Mesendoderm (in vitro differentiated cells): ENCODE measurements around the gene NPR3.

Source experiments
- DNase-seq: peaks from one replicate; pipeline ENCODE4 v3.0.0; 2013
- H2AK5ac ChIP-seq: 2 replicates; pipeline ENCODE4 v1.6.1; 2013; ENCODE audit warnings: low read length, inconsistent platforms
- H2BK120ac ChIP-seq: 2 replicates; pipeline ENCODE4 v1.6.1; 2013; ENCODE audit warnings: low read depth, mild to moderate bottlenecking, low read length, moderate library complexity, mixed read lengths
- H2BK15ac ChIP-seq: replicated peaks from 2 replicates; pipeline ENCODE4 v1.6.1; 2013; ENCODE audit warnings: low read depth, mild to moderate bottlenecking, moderate library complexity
- H2BK5ac ChIP-seq: 2 replicates; pipeline ENCODE4 v1.6.1; 2013; ENCODE audit warnings: low read length, inconsistent platforms
- H3K18ac ChIP-seq: 2 replicates; pipeline ENCODE4 v1.6.1; 2013; ENCODE audit warnings: mild to moderate bottlenecking, low read length, mixed read lengths
- H3K23ac ChIP-seq: one replicate; pipeline ENCODE4 v1.6.1; 2013; ENCODE audit warnings: low read length
- H3K27ac ChIP-seq: 2 replicates; pipeline ENCODE4 v1.5.1; 2013; ENCODE audit warnings: low read depth, mild to moderate bottlenecking, inconsistent platforms, low read length, moderate library complexity
- H3K27me3 ChIP-seq: 2 replicates; pipeline ENCODE4 v1.6.1; 2013; ENCODE audit warnings: low read length, control low read depth, mild to moderate bottlenecking, inconsistent platforms; ENCODE audit not compliant: insufficient read depth, poor library complexity
- H3K36me3 ChIP-seq: 2 replicates; pipeline ENCODE4 v1.6.1; 2013; ENCODE audit warnings: low read length, inconsistent platforms; ENCODE audit not compliant: control insufficient read depth, insufficient read depth
- H3K4ac ChIP-seq: one replicate; pipeline ENCODE4 v1.6.1; 2013; ENCODE audit warnings: low read depth, mild to moderate bottlenecking, low read length, moderate library complexity
- H3K4me1 ChIP-seq: 2 replicates; pipeline ENCODE4 v1.6.1; 2013; ENCODE audit warnings: low read depth, low read length, inconsistent platforms; ENCODE audit not compliant: control insufficient read depth
- H3K4me2 ChIP-seq: 2 replicates; pipeline ENCODE4 v1.6.1; 2013; ENCODE audit warnings: low read length
- H3K4me3 ChIP-seq: 2 replicates; pipeline ENCODE4 v1.5.1; 2013; ENCODE audit warnings: mild to moderate bottlenecking, low read length
- H3K56ac ChIP-seq: one replicate; pipeline ENCODE4 v1.6.1; 2013; ENCODE audit warnings: low read length
- H3K79me1 ChIP-seq: 2 replicates; pipeline ENCODE4 v1.6.1; 2013; ENCODE audit warnings: low read length, inconsistent platforms
- H3K79me2 ChIP-seq: 2 replicates; pipeline ENCODE4 v1.6.1; 2013; ENCODE audit warnings: mild to moderate bottlenecking, low read length; ENCODE audit not compliant: control insufficient read depth, insufficient read depth
- H3K9ac ChIP-seq: 2 replicates; pipeline ENCODE4 v1.6.1; 2013; ENCODE audit warnings: low read length, inconsistent platforms
- H4K5ac ChIP-seq: one replicate; pipeline ENCODE4 v1.6.1; 2013; ENCODE audit warnings: low read length
- H4K8ac ChIP-seq: one replicate; pipeline ENCODE4 v1.6.1; 2013; ENCODE audit warnings: low read depth, mild to moderate bottlenecking, control low read depth, low read length, moderate library complexity
- WGBS: extraction: QIAGEN DNeasy Blood & Tissue Kit; methylation state at CpG from one replicate; pipeline ENCODE4 v1.1.7; 2013; ENCODE audit warnings: low lambda C conversion rate, missing lambda C conversion rate; ENCODE audit not compliant: insufficient coverage; ENCODE audit errors: extremely low coverage; 5-methylcytosine and 5-hydroxymethylcytosine counted together

Gene NPR3

GRCh38 chr5:32708949-32709348, 2.2 kb upstream of the NPR3 start:
- Histone ChIP-seq H3K36me3 (no peaks in the 10 kb centered on the region), H3K18ac (no peak overlapping the region), H3K9ac (no peak overlapping the region), H2BK5ac (no peak overlapping the region), H3K79me1 (no peaks in the 10 kb centered on the region), H3K23ac (no peak overlapping the region), H3K79me2 (no peaks in the 10 kb centered on the region), H4K5ac (no peak overlapping the region), H3K27ac (no peak overlapping the region), H3K4me3 (no peak overlapping the region), H3K4me2 (peak overlapping the region; percentile 1), H2BK15ac (no peak overlapping the region), H3K27me3 (peaks cover 38% of the 10 kb centered on the region), H2AK5ac (no peak overlapping the region), H4K8ac (no peak overlapping the region), H2BK120ac (no peak overlapping the region), H3K4me1 (peaks cover 4% of the 10 kb centered on the region), H3K56ac (no peak overlapping the region), H3K4ac (no peak overlapping the region)
- DNase-seq, result peak; percentile 38
- no CpG with 5 or more reads among the region's 16 CpGs for WGBS

- Histone ChIP-seq H3K9ac (peak overlapping the region; percentile 26), H3K36me3 (no peaks in the 10 kb centered on the region), H2BK5ac (no peak overlapping the region), H2BK120ac (no peak overlapping the region), H3K4me1 (peaks cover 4% of the 10 kb centered on the region), H3K4me3 (peak overlapping the region; percentile 33), H3K18ac (no peak overlapping the region), H3K23ac (no peak overlapping the region), H4K8ac (no peak overlapping the region), H3K4ac (no peak overlapping the region), H3K79me1 (no peaks in the 10 kb centered on the region), H4K5ac (no peak overlapping the region), H3K27ac (no peak overlapping the region), H3K79me2 (no peaks in the 10 kb centered on the region), H3K56ac (peak overlapping the region; percentile 65), H3K4me2 (peak overlapping the region; percentile 78), H3K27me3 (peaks cover 42% of the 10 kb centered on the region), H2AK5ac (no peak overlapping the region), H2BK15ac (no peak overlapping the region)
- WGBS, result no CpG with 5 or more reads among the region's 49 CpGs
- DNase-seq, result peak; percentile 81
These were observed 1.2 kb upstream of the NPR3 start for GRCh38 chr5:32709750-32710549.

GRCh38 chr5:32711362-32711680, 200 bp downstream of the NPR3 start:
- Histone ChIP-seq H2AK5ac (no peak overlapping the region), H4K5ac (no peak overlapping the region), H3K36me3 (no peaks in the 10 kb centered on the region), H3K79me1 (no peaks in the 10 kb centered on the region), H3K4me1 (peaks cover 4% of the 10 kb centered on the region), H3K4me2 (no peak overlapping the region), H3K27me3 (peaks cover 42% of the 10 kb centered on the region), H3K27ac (no peak overlapping the region), H3K79me2 (no peaks in the 10 kb centered on the region), H3K23ac (no peak overlapping the region), H2BK120ac (no peak overlapping the region), H2BK5ac (no peak overlapping the region), H3K18ac (no peak overlapping the region), H3K4ac (no peak overlapping the region), H3K4me3 (no peak overlapping the region), H3K56ac (no peak overlapping the region), H2BK15ac (no peak overlapping the region), H3K9ac (no peak overlapping the region), H4K8ac (no peak overlapping the region)
- no CpG with 5 or more reads among the region's 10 CpGs for WGBS
- DNase-seq, result no peak

GRCh38 chr5:32711681-32712480, 760 bp downstream of the NPR3 start:
- peaks cover 4% of the 10 kb centered on the region for H3K4me1 ChIP-seq
- peak; percentile 42 for DNase-seq
- H2BK15ac ChIP-seq, result no peak overlapping the region
- no peak overlapping the region for H4K8ac ChIP-seq
- H3K23ac ChIP-seq, result no peak overlapping the region
- H3K4me2 ChIP-seq, result peak overlapping the region; percentile 33
- no peak overlapping the region for H3K9ac ChIP-seq
- no peak overlapping the region for H3K4ac ChIP-seq
- peaks cover 42% of the 10 kb centered on the region for H3K27me3 ChIP-seq
- H3K79me2 ChIP-seq, result no peaks in the 10 kb centered on the region
- no CpG with 5 or more reads among the region's 76 CpGs for whole genome bisulfite sequencing
- H3K79me1 ChIP-seq, result no peaks in the 10 kb centered on the region
- no peaks in the 10 kb centered on the region for H3K36me3 ChIP-seq
- H3K4me3 ChIP-seq, result no peak overlapping the region
- no peak overlapping the region for H3K27ac ChIP-seq
- H3K18ac ChIP-seq, result no peak overlapping the region
- H3K56ac ChIP-seq, result no peak overlapping the region
- H2BK120ac ChIP-seq, result no peak overlapping the region
- no peak overlapping the region for H2AK5ac ChIP-seq
- H2BK5ac ChIP-seq, result no peak overlapping the region
- H4K5ac ChIP-seq, result no peak overlapping the region

GRCh38 chr5:32712481-32713360, 1.6 kb downstream of the NPR3 start:
- Histone ChIP-seq H3K4me3 (no peak overlapping the region), H3K4me1 (peaks cover 4% of the 10 kb centered on the region), H3K23ac (no peak overlapping the region), H3K4ac (no peak overlapping the region), H3K27me3 (peaks cover 42% of the 10 kb centered on the region), H3K79me1 (no peaks in the 10 kb centered on the region), H3K9ac (no peak overlapping the region), H4K8ac (no peak overlapping the region), H3K79me2 (no peaks in the 10 kb centered on the region), H4K5ac (no peak overlapping the region), H3K18ac (no peak overlapping the region), H2AK5ac (no peak overlapping the region), H3K27ac (no peak overlapping the region), H3K56ac (no peak overlapping the region), H2BK120ac (no peak overlapping the region), H2BK15ac (no peak overlapping the region), H3K4me2 (no peak overlapping the region), H3K36me3 (no peaks in the 10 kb centered on the region), H2BK5ac (no peak overlapping the region)
- DNase-seq, result peak; percentile 19
- WGBS, result no CpG with 5 or more reads among the region's 56 CpGs
